GM19351 (cell line): ENCODE measurements around the gene CTIF.
"Not testable (repeated sequence)": the region's sequence is repeated elsewhere in the genome, so short reads cannot be mapped to it uniquely, and the experiment has no call there.

ENCODE experiments used
- ATAC-seq: cut with Tn5 transposase; IDR thresholded peaks from one replicate; pipeline ENCODE4 v1.9.1; 2021; ENCODE audit warnings: mild to moderate bottlenecking, moderate library complexity; ENCODE audit not compliant: unreplicated experiment

The CTIF gene

DNA sequence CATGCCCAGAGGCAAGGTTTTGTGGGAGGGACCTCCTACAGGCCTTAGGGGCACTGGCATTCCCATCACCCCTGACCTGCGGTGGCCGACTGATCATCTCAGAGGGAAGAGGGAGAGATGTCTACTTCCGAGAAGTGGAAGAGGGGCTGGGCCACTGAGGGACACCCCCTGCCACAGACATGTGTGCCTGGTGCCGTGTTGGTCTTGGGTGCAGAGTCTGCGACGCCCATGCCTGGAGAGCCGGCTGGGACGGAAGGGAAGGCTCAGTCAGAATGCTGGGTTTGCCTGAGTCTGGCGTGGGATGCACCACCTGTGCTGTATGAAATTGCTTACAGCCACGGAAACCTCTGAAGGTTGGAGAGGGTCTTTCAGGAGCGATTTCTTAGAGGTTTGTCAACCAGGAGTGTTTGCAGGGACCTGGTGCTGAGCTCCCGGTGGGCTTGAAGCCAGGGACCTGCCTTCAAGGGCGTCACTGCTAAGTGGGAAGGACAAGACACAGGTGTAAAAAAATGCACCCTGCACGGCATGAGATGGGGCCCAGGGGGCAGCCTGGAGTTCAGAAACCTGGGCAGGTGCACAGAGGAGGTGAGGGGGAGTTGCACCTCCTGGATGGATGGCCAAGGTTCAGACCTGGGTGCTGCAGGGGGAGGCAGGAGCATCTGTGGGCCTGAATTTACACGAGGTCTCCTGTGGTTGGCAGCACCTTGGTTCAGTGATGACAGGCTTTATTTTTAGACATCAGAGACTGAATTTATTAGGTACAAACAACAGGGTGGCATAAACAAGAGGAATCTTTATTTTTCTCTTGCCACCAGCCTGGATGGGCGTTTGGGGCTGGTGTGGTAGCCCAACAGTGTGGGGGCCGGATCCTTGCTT is 100.3 kb downstream of the CTIF start:
- ATAC-seq, result no peak

DNA sequence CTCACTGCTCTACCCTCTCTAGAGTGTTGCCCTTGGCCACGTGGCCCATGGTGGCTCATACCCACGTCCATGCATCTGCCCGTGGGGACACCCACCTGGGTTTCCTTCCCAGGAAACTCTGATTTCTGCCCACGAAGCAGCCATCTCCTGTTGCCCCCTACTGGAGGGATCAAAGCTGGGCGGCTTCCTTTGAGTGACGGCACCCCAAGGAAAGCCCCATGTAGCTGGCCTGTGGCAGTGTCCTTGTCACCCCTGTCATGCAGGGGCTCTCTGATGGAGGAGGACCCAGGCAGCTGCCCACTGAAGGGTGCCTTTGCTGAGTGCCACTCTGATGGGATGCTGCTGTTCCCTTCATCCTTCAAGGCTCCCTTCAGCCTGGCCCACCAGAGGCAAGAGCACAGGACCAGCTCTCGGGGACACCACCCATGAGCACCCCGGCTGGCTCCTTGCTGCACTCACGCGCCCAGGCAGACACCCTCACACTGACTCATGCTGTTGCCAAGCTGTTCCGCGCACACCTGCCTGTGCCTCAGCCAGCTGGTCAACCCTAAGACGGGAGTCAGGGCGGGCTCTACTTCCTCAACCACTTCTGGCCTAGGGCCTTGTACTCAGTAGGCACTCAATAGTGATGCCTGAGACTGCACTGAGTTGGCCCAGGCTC is 101.1 kb downstream of the CTIF start:
- ATAC-seq, result no peak

DNA sequence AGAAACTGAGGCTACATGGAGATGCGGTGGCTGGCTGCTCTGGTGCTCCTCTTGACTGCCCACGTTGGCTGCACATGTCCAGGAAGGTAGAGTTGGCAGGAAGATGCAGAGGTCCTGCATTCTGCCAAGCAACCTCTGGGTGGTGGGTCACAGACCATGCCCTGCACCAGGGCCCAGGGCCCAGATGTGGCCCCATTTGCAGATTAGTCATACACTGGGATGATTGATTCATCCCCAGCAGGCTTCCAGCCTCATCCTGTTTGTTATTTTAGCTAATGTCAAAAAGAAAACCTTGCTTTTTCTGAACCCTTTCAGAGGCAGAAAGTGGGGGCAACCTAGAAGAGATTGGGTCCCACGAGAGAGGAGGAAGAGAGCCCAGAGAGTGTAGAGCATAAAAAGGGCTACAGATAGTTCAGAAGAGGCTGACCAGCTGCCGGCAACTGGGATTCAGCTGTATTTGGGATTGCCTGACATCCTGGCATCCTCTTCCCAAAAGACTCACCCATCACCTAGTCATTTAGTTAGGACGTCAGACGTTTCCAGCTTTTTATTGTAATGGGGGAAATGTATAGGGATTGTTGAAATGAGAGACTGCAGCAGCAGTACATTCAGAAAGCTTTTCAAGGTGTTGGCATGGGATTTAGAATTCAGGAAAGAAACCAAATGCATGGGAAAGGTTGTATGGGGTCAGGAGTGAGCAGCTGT is 101.9 kb downstream of the CTIF start:
- no peak for ATAC-seq

DNA sequence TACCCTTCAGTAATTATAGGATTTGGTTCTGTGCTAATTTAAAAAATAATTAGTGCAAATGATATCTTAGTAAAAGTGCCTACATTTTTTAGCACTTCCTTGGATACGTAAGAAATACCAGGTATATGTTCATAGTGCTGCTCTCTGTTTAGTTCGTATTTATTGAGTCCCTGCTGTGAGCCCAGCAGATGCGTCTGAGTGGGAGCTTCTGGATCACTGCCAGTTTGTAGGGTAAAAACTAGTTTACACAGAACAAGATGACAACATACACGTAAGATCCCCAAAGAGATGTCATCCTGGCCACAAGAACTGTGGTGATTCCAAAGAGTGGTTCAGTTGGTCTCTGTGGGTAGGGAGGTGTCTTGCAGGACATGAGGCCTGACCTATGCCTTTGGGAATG is 103.2 kb downstream of the CTIF start:
- no peak for ATAC-seq

DNA sequence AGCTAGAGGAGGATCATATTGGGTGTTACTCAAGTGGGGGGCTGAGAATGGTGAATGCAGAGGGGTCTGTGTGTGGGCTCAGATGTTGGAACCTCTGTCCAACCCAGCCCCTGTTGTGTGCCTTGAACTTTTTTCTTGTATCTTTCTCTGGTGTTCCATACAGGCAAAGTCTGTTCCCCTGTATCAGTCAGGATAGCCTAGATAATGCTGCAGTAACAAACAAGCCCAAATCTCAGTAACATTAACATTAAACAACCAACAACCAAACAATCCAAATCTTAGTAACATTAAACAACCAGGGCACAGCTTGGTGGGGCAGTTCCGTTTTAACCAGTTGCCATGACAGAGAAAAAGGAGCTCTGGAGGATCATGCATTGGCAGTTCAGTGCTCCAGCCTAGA is 103.7 kb downstream of the CTIF start:
- ATAC-seq, result no peak

DNA sequence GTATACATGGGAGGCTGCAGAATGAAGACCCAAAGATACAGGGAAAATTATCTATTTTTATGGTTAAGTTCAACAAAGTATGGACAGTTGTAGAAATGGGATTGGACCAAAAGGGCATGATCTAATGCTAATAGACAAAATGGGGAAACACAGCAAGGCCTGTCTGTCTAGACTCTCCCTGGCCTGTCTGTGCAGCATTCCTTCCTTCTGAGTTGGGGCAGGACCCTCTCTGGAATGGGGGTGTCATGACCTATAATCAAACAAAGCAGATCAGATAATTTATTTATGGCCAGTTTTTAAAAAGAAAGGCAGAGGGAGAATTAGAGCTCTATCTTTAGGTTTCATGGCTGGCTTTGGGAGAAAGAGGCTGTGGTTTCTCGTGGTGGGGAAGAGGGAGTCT is 104.4 kb downstream of the CTIF start:
- ATAC-seq, result no peak

DNA sequence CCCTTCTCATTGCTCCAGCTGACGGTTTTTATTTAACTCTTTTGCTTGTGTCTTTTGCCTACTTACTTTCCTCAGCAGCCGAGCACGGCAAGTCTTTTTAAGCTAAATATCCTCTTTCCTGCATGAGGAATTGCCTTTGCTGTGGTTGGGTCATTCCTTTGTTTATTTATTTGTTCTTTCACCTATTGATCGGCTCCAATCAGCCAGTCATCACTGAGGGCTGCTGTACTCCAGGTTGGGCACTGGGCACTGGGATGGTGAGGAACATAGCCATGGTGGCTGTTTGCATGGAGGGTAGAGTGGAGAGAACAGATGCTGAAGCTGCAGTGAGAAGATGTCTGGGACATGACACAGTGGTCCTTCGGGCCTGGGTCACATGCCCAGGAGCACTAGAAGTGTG is 105.2 kb downstream of the CTIF start:
- ATAC-seq, result no peak

DNA sequence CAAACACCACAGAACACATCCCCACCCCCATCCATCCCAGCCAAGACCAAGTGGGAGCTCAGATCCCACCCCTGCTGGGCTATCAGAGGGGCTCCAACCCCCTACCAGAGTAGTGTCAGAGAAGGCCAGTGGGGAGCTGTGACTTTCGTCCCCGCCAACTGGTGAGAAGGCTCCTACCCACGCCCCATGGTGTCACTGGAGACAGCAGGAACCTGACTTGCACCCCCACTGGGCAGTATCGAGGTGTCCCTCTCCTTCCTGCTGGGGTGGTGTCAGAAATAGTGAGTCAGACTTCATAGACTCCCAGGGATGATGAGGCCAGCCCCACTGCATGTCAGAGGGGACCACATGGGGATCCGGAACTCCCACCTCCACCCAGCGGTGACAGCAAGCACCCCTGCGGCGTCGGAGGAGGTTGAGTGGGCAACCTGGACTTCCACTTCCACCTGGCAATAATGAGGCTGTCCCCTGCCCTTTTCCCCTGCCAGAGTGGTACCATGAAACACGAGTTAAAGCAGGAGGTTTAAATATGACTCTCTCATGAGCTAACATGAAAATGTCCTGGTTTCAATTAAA is 106.7 kb downstream of the CTIF start:
- no peak for ATAC-seq

DNA sequence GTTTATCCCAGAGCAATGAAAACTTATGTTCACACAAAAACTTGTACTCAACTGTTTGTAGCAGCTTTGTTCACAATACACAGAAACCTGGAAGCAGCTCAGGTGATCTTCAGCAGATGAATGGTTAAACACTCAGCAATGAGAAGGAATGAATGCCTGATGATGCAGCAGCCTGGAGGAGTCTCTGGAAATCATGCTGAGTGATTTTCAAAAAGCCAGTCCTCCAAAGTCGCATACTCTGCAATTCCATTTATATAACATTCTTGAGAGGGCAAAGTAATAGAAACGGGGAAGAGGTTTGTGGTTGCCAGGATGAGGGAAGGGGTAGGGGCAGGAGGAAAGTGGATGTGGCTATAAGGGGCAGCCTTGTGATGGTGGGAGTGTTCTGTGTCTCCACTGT is 108.1 kb downstream of the CTIF start:
- no peak for ATAC-seq

DNA sequence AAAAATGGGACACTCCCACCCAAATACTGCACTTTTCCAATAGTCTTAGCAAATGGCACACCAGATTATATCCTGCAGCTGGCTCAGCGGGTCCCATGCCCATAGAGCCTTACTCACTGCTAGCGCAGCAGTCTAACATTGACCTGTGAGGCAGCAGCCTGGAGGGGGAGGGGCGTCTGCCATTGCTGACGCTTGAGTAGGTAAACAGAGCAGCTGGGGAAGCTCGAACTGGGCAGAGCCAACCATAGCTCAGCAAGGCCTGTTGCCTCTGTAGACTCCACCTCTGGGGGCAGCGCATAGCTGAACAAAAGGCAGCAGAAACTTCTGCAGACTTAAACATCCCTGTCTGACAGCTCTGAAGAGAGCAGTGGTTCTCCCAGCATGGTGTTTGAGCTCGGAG is 110.4 kb downstream of the CTIF start:
- no peak for ATAC-seq

DNA sequence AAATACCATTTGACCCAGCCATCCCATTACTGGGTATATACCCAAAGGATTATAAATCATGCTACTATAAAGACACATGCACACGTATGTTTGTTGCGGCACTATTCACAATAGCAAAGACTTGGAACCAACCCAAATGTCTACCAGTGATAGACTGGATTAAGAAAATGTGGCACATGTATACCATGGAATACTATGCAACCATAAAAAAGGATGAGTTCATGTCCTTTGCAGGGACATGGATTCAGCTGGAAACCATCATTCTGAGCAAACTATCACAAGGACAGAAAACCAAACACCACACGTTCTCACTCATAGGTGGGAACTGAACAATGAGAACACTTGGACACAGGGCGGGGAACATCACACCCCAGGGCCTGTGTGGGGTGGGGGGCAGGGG is 115.8 kb downstream of the CTIF start:
- ATAC-seq, result not testable (repeated sequence)

DNA sequence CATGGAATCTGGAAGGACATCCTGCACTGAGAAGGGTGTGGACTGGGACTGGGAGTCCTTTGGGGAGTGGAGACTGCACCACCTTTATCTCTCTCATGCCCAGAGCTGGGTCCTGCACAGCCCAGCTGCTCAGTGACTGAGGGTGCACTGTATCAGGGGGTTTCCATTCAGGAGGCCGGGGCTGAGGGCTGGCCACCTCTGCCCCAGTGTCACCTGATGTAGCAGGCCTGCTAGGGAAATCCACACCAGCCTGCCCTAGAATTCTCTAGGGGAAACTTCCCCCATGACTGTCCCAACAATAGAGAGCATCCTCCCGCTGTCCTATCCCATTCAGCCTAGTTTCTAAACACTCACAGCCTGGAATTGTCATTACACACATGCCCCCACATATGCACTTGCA is 116.7 kb downstream of the CTIF start:
- no peak for ATAC-seq

DNA sequence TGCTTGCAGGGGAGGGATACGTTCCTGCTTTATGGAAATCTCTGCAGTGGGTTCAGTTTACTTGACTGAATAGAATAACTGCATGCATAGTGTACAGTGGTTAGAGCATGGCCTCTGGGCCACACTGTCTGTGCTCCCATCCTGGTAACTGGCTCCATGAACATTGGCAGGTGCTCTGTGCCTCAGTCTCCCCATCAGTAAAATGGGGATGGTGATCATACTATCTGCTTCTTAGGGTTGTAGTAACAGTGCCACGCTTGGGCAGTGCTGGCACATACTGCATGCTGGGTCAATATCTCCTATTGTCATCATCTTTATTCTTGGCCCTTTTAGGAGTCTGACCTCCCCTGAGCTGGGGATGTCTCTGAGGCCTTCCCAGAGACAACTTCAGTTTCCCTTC is 117.3 kb downstream of the CTIF start:
- no peak for ATAC-seq

DNA sequence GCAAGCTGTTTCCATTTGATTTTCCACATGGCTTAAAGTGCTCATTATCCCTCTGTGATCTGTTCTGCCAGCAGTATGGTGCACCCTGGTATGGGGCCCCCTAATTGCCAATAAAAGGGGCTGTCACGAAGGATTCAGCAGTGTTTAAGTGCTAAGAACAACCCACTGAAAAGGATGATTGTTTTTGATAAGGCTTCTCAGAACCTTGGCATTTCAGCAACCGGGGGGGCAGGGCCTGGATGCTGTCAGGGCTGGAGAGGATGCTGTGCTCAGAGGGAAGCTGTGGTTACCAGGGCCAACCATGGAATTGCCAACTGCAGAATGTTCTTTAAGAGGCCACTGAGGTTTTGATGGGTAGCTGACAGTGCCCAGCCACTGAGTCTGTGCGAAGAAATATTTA is 117.8 kb downstream of the CTIF start:
- ATAC-seq, result no peak

DNA sequence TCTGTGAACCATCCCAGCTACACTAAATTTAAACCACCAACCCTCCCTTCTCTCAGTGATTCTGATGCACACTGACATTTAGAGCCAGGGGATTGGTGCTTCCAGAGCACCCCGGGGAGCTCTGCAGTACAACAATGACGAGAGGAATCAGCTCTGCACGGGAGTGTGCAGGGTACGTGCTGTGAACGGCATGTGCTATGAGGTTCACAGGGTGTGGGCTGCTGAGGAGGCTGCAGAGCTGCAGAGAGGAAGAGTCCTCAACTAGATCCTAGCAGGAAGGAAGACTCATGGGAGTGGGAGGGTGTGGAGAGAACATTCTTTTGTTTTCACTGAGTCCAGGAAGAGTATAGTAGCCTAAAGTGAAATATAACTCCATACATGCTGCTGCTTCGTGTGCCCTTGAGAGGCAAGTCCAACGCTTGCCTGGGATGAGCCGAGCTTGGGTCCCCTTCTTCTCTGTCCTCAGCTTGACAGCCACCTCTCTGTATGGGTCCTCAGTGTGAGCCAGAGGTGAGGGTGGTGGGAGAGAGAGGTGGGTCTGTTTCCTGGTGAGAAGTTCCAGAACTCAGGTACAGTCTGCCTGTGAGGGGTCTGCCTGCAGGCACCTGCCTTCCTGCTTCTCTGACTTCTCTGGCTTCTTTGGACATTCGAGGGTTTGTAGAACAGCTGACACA is 118.8 kb downstream of the CTIF start:
- no peak for ATAC-seq

DNA sequence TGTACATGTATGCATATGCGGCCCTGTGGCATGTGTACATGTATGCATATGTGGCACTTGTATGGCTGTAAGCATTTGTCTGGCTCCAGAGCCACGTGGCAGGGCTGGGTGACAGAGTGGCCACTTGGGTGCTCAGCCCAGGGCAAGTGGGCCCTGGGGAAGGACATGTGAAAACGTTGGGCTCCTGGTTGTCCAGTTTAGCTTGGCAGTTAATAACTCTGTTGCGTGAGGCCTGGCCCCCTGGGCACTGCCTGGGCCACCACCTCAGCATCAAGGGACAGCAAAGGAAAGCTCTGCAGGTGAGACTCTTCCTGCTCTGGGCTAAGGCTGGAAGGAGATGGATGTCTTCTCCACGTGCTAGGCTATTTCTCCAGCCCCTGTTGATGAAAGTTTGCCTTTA is 119.9 kb downstream of the CTIF start:
- no peak for ATAC-seq

DNA sequence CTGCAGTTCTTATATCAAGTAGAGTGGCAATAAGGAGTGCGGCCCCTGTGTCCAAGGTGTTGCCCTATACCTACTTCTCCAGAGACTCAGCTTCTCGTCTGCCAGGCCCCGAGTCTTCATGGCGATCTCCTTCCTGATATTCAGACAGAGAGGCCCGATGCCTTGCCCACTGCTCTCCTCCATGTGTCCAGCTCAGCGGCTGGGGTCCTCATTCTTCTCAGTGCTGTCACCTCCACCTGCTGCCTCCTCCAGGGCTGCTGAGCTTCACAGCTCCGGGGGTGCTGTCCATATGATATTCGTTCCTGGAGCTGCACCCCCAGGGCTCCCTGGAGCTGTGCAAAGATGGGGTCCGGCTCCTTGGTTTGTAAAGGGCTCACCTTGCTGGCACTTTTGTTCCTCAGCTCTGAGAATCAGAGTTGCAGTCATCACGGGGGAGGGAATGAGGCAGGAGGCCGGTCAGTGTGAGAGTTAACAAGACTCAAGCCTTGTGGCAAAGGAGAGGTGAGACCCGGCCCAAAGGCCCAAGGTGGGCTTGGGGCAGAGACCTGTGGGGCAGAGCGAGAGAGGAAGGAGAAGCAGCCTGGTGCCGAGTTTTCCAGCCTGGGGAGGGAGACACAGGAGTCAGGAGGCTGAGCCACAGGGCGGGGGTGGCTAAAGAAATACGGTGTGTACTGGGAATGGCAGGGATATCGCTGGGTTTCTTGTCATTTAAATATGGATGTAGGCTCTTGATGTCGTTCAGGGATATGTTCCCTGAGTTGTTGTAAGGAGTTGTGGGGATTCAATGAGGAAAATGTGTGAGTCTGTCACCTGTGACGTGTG is 120.6 kb downstream of the CTIF start:
- ATAC-seq, result no peak

DNA sequence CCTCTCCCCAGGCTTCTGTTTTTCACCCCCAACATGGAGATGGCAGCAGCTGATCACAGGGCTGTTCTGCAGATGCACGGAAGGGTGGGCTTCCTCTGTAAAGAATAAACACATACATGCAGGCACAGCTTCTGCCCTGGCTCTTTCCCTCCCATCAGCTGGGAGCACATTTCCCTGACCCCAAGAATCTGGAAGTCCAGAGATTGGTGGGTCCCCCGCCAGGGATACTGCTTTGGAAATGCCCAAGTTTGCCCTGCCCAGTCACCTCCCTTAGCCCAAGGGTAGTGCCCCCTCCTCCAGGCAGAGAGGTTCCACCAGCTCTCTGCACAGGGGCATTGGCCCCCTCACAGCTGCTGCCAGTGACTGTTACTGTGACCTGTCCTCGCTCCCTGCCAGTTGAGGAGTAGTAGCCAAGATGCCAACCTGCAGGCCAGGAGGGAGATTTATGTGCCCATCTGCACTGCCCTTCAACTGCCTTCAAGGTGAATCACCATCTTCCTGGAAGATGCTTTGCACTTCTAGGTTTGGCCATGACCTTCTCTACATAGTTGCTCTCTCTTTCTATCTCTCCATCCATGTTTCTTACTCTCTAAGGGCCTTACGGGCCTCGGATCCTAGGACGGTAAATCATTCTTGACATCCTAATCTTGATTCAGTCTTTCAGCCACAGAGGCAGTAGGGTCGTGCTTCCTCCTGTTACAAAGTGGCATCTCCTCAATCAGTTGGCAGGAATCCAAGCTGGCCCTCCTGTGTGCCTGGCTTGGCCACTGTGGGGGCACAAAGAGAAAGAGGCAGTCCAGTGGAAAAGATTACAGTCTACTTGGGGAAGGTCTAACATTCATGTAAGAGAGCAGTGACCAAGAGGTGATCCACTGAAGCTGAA is 121.8 kb downstream of the CTIF start:
- no peak for ATAC-seq

DNA sequence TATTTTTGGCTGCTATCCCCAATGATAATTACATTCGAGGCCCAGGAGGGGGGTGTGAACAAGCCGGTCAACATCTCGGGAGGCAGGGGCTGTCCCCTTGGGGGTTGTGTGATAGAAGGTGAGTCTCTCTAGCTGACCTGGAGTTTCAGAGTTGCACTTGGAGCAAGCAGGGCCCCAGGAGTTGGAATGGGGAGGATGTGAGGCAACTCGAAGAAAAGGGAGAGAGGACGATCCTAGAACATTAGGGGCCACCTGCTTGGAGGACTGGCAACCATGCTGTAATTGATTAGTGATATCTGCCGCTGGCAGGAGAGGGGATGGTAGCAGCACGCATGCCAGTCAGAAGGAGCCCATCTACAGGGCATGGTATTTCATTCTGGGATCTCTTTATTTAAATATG is 122.6 kb downstream of the CTIF start:
- no peak for ATAC-seq
